HG03045 (cell line): ENCODE data around the gene WWOX.

ENCODE experiments used
- ATAC-seq: cut with Tn5 transposase; IDR thresholded peaks from one replicate; pipeline ENCODE4 v1.9.1; 2021; ENCODE audit warnings: mild to moderate bottlenecking, moderate library complexity; ENCODE audit not compliant: unreplicated experiment

Gene WWOX

DNA sequence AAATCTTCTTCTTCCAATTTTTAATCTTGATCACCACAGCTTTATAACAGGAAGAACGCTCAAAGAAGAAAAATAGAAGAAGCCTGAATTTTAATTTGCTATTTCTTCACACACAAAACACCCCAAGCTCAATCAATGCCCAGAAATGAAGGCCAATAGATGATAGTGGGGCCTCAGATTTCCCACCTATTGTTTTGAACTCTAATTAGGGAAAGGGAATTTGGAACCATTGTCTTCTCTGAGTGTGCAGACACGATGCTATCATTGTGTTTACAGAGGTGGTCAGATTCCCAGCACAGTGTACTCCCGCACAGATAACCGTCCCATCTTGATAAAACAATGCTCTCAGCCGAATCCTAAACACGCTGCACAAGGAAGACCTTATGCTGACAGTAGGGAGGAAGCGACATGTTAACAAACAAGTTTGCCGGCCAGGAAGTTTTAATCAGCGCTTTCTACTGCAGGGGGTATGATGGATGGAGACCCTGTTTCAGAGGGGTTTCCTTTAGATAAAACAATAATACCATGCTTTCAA, 816.4 kb downstream of the WWOX start:
- no peak for ATAC-seq

DNA sequence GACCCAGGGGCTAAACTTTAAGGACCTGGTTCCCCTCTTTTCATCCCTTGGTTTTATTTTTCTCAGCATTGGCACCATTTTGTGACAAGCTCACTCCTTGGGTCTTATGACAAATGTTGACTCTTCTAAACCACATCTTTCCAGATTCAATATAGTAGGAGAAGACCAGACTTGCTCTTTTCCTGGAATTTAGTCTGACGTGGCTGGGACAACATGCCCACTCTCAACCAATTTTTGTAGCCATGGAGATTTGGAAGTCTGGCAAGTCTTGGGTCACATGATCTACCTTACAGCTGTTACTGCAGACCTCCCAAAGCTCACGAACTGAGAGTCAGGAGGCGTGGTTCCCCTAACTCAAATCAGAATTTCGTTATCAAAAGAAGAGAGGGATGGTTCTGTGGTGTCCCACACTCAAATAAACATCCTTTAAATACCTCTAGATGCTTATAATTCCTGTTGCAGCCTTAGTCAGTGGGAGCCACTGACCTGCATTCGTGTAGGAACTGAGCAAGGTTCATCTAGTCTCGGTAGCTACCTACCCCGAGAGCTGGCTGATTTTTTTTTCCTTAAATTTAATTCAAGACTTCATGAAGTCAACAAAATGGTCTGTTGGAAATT, 817.6 kb downstream of the WWOX start:
- ATAC-seq, result no peak

DNA sequence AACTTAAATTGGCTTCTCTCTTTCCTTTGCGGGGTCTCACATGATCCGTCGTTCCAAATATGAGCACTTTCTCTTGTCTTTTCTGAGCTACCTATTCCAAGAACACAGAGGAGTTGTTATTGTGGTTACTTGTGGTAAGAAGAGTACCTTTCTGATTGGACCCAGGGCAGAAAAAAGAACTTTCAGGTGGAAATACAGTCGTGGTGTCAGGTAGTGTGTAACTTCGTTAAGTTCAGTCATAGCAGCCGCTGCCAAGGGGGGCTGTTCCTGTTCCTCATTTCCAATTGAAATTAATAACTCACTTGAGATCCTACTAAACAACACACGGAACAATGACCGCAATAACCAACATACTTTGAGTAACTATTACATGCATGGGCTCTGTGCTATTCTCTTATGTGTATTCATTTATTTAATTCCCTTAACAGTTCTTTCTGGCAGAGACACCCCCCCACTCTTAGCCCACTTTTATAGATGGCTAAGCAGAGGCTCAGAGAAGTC, 819.4 kb downstream of the WWOX start:
- ATAC-seq, result no peak

DNA sequence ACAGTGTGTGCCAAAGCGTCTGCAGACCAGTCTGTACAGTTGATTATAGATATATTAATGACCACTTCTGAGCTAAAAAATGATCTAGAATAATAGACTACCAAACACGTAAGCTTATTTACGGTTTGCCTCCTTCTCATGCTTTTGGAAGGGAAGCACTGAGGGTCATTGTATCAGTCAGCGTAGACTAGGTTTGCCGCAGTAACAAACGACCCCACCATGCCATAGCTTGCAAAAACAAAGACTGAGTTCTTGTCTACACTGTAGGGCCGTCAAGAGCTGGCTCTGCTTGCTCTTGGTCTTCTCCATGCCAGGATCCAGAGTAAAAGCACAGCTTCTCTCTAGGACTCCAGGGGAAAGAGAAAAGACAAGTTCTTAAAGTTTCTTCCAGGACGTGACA, 820.4 kb downstream of the WWOX start:
- ATAC-seq, result no peak

DNA sequence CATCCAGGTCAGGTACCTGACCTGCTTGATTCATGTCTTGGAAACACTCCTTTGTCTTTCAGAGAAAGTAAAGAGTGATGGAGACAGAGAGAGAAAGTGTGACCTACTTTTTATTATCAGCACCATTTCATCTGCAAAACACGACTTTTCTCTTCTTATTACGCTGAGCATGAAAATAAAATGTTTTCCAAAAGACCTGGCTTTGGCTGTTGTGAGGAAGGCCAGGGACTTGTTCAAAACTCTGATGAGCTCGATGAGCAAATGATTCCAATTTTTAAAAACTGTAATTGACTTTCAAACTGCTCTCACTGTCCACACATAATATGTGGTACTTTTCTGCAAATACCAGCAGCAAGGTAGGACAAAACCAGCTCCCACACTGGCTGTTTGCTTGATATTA, 821.2 kb downstream of the WWOX start:
- no peak for ATAC-seq

DNA sequence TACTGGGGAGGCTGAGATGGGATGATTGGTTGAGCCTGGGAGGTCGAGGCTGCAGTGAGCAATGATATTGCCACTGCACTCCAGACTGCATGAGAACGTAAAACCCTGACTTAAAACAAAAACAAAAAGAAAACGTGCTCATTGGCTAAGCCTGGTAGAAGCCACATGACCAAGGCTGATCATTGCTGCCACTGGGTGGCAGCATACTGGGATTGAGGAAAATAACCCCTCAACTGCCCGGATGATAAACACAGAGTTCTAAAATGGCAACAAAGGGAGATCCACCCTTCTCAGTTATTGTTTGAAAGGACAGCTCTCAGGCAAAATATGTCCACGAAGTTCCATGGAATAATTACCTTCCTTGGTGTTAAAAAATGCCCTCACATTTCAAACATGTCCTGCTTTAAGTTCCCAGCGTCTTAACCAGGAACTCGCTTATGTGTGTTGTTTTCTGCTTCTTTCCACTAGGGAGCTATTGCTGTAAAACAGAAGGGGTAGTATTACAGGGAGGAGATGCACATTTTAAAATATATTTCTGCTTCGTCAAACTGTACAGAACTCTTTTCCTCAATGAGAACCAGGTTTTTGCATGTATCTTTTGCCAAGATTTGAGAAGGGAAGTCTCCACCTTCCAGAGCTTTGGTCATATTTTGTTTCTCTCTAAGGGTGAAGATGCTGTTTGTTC, 825.8 kb downstream of the WWOX start:
- ATAC-seq, result no peak

DNA sequence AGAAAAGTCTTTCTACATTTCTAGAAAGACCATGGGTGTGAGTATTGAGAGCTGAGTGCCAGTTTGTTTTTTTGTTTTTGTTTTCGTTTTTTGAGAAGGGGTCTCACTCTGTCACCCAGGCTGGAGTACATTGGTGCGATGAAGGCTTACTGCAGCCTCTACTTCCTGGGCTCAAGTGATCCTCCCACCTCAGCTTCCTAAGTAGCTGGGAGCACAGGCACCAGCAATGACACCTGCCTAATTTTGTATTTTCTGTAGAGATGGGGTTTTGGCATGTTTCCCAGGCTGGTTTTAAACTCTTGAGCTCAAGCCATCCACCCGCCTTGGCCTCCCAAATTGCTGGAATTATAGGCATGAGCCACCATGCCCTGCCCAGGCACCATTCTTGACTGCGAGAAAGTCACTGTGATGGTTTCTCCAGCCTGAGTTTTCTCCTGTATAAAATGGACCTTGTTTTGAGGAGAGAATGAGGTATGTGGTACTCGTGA, 827.3 kb downstream of the WWOX start:
- no peak for ATAC-seq

DNA sequence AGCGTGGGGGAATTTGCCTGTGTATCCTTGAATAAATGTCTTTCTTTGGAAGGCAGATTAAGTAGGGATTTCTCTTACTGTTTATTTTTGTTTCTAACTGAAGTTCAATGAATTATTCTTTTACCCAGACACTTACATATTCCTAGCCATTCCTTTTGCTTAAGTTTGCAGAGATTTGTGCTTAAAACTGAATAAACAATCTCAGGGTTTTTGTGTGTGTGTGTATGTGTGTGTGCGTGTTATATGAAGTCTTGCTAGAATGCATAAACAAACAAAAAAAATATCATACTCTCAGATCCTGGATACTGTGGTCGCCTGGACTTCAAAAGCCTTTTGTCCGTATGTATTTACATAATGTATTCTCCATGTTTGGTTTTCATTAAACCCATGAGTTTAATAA, 828.3 kb downstream of the WWOX start:
- ATAC-seq, result no peak

DNA sequence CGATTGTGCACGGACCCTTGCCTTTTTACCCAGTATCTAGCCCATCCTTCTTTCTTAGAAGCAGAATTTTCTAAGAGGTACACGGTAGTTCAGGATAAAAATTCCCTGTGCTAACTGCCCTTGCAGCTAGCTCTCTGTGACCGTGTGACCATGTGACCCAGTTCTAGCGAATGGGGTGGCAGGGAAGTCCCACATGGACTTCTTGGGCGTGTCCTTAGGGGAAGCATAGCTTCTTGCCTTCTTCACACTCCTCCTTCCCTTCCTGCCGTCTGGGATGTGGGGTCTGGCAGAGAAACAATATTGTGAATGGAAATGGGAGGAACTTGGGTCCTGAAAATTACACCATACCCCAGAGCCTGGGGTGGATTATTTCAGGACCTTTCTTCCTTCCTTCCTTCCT, 830.4 kb downstream of the WWOX start:
- no peak for ATAC-seq

DNA sequence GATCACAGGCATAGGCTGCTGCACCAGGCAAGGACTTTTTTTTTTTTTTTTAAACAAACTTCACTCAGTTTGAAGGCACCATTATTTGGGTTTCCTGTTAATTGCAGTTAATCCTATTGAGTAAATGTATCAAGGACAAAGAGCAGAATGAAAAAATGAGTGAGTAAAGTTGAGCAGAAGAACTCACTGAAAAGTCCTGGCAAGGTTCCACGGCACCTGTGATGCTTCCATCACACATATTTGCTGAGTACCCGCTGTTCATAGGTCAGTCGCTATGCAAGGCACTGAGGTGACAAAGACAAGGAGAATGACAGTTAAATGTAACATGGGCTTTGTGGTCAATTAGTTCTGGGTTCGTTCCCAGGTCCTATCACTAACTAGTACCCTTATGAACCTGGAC, 831.1 kb downstream of the WWOX start:
- ATAC-seq, result no peak

DNA sequence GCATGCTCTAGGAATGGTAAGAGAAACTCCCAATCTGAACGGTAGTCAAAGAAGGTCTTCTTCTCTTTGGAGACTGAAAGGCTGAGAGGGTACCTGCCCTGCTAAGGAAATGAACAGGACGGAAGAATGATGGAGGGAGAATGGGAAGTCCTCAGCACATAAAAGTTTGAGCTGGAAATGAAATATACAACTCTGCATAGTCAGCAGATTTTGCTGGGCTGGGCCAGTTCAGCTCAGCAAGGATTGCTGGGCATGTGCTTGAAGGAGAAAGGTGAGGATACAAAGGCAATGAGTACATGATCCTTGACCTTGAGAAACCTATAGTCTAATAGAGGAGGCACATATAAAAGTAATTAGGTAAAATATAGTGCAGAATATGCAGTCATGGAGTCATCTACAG, 831.8 kb downstream of the WWOX start:
- ATAC-seq, result no peak

DNA sequence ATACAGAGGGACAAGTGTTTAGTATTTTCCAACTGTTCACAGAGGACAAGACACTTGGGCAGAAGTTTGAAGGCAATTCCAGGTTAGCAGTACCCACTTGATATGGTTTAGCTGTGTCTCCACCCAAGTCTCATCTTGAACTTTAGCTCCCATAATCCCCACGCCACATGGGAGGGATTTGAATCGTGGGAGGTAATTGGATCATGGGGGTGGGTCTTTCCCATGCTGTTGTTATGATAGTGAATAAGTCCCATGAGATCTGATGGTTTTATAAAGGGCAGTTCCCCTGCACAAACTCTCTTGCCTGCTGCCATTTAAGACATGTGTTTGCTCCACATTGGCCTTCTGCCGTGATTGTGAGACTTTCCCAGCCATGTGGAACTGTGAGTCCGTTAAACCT, 832.2 kb downstream of the WWOX start:
- ATAC-seq, result no peak

DNA sequence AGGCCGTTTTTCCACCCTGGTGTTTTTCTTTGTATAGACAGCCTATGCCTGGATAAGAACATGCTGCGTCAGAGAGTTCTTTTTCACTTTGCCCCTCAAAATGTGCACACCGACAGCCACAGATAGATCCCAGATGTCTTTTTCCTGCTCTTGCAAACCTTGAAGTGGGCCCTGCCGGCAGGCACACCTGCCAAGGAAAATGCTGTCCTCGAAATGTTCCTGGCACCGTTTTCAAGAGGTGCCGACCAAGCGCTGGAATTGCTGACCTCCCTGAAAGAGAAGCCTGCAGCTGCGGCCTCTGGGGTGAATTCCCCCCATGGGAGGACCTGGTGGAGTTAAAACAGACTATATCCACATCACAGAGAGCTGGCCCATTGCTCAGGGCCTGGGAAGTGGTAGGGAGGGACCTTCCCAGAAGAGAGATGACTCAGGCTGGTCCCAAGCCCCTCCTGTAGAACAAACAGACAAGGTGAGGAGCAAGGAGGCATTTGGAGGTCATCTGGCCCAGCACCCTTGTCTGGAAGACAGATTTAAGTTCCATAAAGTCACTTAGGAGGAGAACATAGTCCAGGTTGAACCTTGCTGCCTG, 833.0 kb downstream of the WWOX start:
- no peak for ATAC-seq

DNA sequence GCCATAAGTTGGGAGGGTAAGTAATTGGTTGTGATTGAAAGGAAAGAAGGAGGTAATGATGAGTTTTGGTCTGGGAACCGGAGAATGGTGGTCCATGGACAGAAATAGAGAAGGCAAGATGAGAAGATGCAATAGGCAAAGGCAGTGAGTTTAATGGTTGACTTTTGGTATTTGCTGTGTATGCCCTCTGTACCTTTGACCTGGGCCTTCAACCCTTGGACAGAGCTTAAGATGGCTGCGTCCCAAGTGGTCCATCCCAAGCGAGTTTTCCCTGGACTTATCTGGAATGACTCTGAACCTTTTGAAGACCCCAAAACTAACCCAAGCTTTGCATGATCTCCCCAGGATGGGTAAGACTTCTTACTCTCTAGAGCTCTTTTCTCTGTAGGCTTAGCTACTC, 836.6 kb downstream of the WWOX start:
- no peak for ATAC-seq

DNA sequence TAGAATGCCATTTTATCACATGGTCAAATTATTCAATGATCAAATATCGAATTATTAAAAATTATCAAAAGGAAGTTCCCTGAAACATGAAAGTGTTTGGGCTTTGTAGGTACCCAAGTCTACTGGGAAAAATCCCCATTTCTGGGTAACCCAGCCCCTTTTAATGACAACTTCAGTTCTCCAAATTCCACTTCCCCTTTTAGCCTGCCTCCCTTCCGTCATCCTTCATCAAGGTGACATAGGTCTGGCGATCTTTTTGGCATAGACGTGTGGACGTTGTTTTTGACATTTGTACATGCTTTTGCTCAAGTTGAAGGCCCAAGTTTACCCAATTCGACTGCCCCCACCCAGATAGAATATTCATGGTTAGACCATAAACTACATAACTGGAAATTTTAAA, 840.1 kb downstream of the WWOX start:
- no peak for ATAC-seq

DNA sequence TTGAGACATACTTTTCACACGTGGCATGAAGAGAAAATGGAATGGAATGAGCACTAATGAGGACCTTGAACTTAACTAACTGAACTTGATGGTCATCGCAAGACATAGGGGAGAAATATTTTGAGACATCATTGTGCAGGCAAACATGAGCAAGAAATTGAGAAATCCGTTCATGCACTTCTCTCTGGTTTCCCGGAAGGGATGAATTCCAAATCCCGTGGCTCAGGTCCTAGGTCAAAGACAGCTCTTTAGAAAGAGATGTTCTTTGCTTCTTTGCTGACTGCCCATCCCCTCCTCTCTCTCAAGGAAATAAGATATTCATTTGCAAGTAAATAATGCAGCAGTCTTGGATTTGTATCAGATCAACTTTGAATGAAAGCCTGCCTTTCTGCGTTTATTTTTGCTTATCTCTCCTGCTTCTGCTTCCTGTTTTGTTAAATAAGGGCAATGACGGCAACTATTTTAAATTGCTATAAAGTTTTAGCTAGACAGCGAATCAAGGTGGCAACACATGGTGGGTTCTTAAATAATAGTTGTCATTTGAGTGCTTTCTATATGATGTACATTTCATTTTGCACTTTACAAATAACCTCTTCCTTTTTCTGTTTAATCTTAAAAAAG, 843.3 kb downstream of the WWOX start:
- ATAC-seq, result no peak

DNA sequence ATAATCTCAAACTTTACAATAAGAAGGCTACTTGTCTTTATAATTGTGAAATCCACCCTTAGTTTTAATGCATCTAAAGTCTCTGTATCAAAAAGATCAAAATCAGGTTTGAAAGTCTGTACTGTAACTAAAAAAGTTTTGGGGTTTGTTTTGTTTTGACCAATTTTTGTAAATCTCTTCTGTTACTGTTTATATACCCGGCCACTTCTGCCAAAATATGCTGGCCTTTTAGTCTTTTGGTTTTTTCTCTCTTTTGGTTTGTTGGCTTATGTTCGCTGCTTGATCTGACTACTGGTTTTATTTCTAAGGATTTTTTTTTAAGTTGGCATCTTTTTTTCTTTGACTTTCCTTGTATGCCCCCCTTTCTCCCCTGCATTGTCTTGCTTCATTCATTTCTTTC, 845.9 kb downstream of the WWOX start:
- ATAC-seq, result no peak

DNA sequence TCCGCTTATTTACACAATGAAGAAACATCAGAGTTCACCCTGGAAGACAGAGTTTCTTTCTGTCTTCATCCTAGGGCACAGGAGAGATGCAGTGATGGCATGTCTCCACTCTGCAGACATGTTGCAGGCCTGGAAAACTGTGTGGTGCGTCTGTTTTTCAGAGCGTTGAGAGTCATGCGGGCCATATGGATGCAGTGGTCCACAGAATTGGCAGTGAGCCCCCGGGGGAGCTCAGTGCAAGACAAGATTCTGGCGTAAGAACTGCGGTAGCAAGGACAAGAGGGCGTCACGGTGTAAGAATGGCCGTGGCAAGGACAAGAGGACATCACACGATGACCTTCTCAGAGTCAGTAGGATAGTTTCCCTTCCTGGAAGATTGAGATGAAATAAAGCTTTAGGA, 847.1 kb downstream of the WWOX start:
- ATAC-seq, result no peak

DNA sequence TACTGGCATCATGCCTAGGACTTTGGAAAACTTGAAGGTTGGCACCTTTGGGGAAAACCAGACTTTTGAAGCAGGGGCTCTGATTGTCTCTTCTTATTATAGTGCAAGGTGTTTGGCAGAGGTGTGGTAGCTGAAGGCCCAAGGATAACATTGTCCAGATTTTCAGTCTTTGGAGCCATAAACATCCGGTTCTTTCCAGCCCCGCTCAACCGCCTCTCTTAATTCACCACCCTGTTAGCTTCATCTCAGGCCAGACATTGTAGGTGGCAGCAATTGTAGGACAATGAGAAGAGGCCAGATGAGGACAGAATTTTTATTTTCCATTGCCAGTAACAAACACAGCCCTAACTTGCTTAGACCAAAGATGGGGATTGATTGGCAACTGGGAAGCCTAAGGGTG, 851.3 kb downstream of the WWOX start:
- no peak for ATAC-seq

DNA sequence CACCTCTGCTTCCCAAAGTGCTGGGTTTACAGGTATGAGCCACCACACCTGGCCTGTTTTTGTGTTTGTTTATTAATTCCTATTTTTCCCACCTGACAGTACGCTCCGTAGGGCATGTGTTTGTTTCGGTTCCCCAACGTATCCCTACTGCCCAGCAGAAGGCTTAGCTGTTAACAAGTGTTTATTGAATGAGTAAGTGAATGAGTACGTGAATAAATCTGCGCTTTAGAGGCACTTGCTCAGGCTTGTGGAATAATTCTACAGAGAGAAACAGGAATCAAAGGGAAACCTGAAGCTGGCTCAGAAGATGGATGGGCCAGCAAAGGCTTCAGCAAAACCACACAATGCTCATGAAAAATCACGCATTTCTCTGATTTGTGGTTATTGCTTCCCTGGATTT, 853.2 kb downstream of the WWOX start:
- ATAC-seq, result no peak

DNA sequence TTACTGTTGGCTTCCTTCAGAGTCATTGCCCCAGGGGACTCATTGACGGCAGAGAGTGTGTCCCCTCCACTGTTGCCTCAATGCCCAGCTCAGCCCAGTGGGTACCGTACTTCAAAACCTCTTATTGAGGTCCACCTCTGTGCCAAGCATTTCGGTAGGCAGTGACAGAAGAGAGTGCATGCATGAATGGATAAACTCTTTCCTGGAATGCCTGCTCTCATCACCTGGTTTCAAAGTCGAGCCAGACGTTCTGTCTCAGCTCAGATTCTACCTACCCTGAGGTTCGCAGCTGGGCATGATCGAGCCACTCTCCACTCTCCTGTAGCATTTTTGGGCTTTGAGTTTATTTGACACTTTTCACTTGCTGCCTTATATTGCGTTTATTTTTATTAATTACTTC, 854.1 kb downstream of the WWOX start:
- ATAC-seq, result no peak

DNA sequence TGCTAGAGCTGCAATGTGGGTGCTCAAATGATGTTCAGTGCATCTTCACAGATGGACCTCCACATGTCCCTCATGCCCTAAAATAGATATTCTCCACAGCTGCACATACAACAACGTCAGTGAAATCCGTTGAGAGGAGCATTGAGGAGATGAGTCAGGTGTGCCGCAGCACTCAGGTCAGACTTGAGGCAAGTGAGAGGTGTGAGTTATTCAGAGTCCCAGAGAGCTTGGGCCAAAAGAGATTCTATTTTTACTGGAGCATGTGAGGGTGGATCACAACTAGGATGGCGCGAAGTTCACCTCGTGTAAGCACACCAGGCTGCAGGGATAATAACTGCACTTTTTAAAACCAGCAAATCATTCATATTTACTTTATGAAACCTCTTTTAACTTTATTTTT, 855.8 kb downstream of the WWOX start:
- ATAC-seq, result no peak
